ENCODE measurements around the gene RGS7BP. TPM values are rescaled to one million over a fixed set of nuclear protein-coding genes. Genes with fewer than 3 reads are reported as not detected.

Gene RGS7BP
- total and polyA plus RNA-seq, 2 of the 13 experiments (the other 11 are each of a cell fraction or from before 2014, with no cell fraction given): not detected

- 22% methylated on average over 4 of the region's 4 CpGs for WGBS (ENCODE audit: low lambda C conversion rate)
Measured at GRCh38 chr5:64462391-64462790, 43.4 kb upstream of the RGS7BP start.

More at GRCh38 chr5:64462391-64462790, 43.4 kb upstream of the RGS7BP start:
- no peaks in the 10 kb centered on the region for H3K27me3 ChIP-seq (ENCODE audit: control insufficient read depth in 1 of 2, insufficient read depth in 2 of 2, low read length in 2 of 2)
- BruUV-seq (replicated peaks): no TSS peak
- DNase-seq (ENCODE audit: low spot score) (no peak), ATAC-seq (no peak), FAIRE-seq (no peak)
- ChIA-PET CTCF (ENCODE audit: low intra/inter-chr PET ratio, low total read pairs) (no interaction called here), POLR2A (no interaction called here)
- intact Hi-C loops (cut with micrococcal nuclease; ENCODE audit: unreplicated experiment) (no loop called here), in situ Hi-C loops (cut with HindIII; ENCODE audit: extremely low pct_ligation_motif_present, low pct_unique_long_range_greater_than_20kb) (no loop called here)
- H3K4me2 ChIP-seq (ENCODE audit: low read depth, low read length): no peak overlapping the region
- TF ChIP-seq U2AF2 (IDR thresholded peaks at IDR 0.05; ENCODE audit: low read depth, low read length): no peak
- TF ChIP-seq ISX (CRISPR knock-in tag; conservative IDR thresholded peaks at IDR 0.05): no peak
- no peak for TF ChIP-seq ZSCAN5A (CRISPR knock-in tag; IDR thresholded peaks at IDR 0.05; ENCODE audit: borderline replicate concordance)
- no peak for TF ChIP-seq PCBP2 (optimal IDR thresholded peaks at IDR 0.05; ENCODE audit: low read depth, low read length, poor library complexity, severe bottlenecking)
- TF ChIP-seq TCF7L2 (IDR thresholded peaks at IDR 0.05; ENCODE audit: low read depth, low read length): no peak
- no peak for TF ChIP-seq ZNF337 (CRISPR knock-in tag; IDR thresholded peaks at IDR 0.05; ENCODE audit: borderline replicate concordance, low read depth)
- TF ChIP-seq ZMYM4 (CRISPR knock-in tag; IDR thresholded peaks at IDR 0.05): no peak
- TF ChIP-seq ZNF3 (CRISPR knock-in tag; IDR thresholded peaks at IDR 0.05): no peak
- no peak for TF ChIP-seq THAP9 (CRISPR knock-in tag; IDR thresholded peaks at IDR 0.05; ENCODE audit: borderline replicate concordance)
- TF ChIP-seq SALL1 (CRISPR knock-in tag; IDR thresholded peaks at IDR 0.05): no peak
- TF ChIP-seq XRCC5 (optimal IDR thresholded peaks at IDR 0.05; ENCODE audit: low read length): no peak
- no peaks in the 10 kb centered on the region for H4K20me1 ChIP-seq (ENCODE audit: insufficient read depth, low read length)
- no peak overlapping the region for H2AFZ ChIP-seq (ENCODE audit: low read length)
- no peak overlapping the region for H3K4me3 ChIP-seq (replicated peaks in 1 of 3; ENCODE audit: insufficient read depth in 1 of 3, low read depth in 2 of 3, low read length in 3 of 3)
- no peaks in the 10 kb centered on the region for H3K79me2 ChIP-seq (ENCODE audit: insufficient read depth, low read length)
- H3K9me3 ChIP-seq (ENCODE audit: low read length): peaks cover 12% of the 10 kb centered on the region
- no peak overlapping the region for H3K27ac ChIP-seq (ENCODE audit: extremely low read length, insufficient read depth, low read length)
- H3K9ac ChIP-seq (ENCODE audit: insufficient read depth, low read depth, low read length): no peak overlapping the region
- no peaks in the 10 kb centered on the region for H3K36me3 ChIP-seq (replicated peaks in 1 of 2; ENCODE audit: control insufficient read depth in 1 of 2, insufficient read depth in 2 of 2, low read length in 2 of 2)
- H3K4me1 ChIP-seq (ENCODE audit: insufficient read depth, low read length): no peaks in the 10 kb centered on the region
